SJSA1 (cell line): Measurements from ENCODE around the gene HSPB7. TPM values are rescaled to one million over a fixed set of nuclear protein-coding genes. Genes with fewer than 3 reads are reported as not detected.
"Not testable (repeated sequence)": the region's sequence is repeated elsewhere in the genome, so short reads cannot be mapped to it uniquely, and the experiment has no call there.

Source experiments
- DNase-seq, 2 experiments: peaks; one replicate each; pipeline ENCODE4 v3.0.0-alpha.2; 2015 to 2020; ENCODE audit warnings: low spot score in 2 of 2, low read depth in 1 of 2
- H3K27ac ChIP-seq: fragments of 250-450 bp; sonication (Bioruptor Pico); 2 replicates; pipeline ENCODE4 v1.5.1; 2020; ENCODE audit warnings: mild to moderate bottlenecking, moderate library complexity
- H3K27me3 ChIP-seq: fragments of 250-450 bp; sonication (Bioruptor Pico); replicated peaks from 2 replicates; pipeline ENCODE4 v1.5.1; 2020; ENCODE audit warnings: mild to moderate bottlenecking, moderate library complexity
- H3K36me3 ChIP-seq: fragments of 250-450 bp; sonication (Bioruptor Pico); 2 replicates; pipeline ENCODE4 v1.5.1; 2020; ENCODE audit warnings: mild to moderate bottlenecking
- H3K4me1 ChIP-seq: fragments of 250-450 bp; sonication (Bioruptor Pico); replicated peaks from 2 replicates; pipeline ENCODE4 v1.6.1; 2021; ENCODE audit warnings: mild to moderate bottlenecking
- H3K4me3 ChIP-seq: fragments of 250-450 bp; sonication (Bioruptor Pico); 2 replicates; pipeline ENCODE4 v1.5.1; 2020; ENCODE audit warnings: mild to moderate bottlenecking
- H3K9me3 ChIP-seq: fragments of 250-450 bp; sonication (Bioruptor Pico); replicated peaks from 2 replicates; pipeline ENCODE4 v1.5.1; 2020; ENCODE audit warnings: mild to moderate bottlenecking
- total RNA-seq: library from RNA; depleted of rRNA; stranded (reverse); fragments of >200 nt; shearing (Covaris generic); gene quantifications from 2 replicates; pipeline ENCODE4 v1.2.3, GENCODE V29; 2014

Gene HSPB7
- total RNA-seq, 1 experiment from 2014 or later: not detected

GRCh38 chr1:16041200-16041599 lies 23.4 kb upstream of the HSPB7 start:
- Histone ChIP-seq H3K36me3 (no peaks in the 10 kb centered on the region), H3K27me3 (no peaks in the 10 kb centered on the region), H3K9me3 (no peaks in the 10 kb centered on the region), H3K4me1 (no peaks in the 10 kb centered on the region), H3K27ac (no peak overlapping the region), H3K4me3 (no peak overlapping the region)
- no peak for DNase-seq

DNA sequence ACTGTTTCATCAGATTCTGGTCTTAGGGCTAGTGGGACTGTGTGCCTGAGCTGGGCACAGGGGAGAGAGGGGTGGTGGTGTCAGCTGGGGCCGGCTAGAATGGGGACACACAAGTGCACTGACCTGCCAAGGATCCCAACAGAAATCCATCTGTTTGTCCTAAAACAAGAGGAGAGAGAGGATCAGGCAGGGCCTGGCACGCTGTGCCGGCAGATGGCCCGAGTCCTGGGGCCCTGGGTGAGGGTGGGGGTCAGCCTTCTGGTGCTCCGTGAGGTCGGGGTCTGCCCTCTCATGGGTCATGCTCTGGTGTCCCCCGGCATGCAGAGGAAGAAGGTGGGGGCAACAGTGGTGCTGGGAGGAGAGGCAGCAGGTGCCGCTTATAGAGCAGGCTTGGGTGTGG lies 22.0 kb upstream of the HSPB7 start:
- not testable (repeated sequence) for H3K27ac ChIP-seq, H3K4me3 ChIP-seq, H3K4me1 ChIP-seq, DNase-seq, H3K9me3 ChIP-seq, H3K36me3 ChIP-seq, H3K27me3 ChIP-seq

- no peak overlapping the region for H3K4me3 ChIP-seq
- no peaks in the 10 kb centered on the region for H3K4me1 ChIP-seq
- no peak overlapping the region for H3K27ac ChIP-seq
- no peaks in the 10 kb centered on the region for H3K9me3 ChIP-seq
- no peaks in the 10 kb centered on the region for H3K36me3 ChIP-seq
- no peak for DNase-seq
- H3K27me3 ChIP-seq: no peaks in the 10 kb centered on the region
Measured at GRCh38 chr1:16038620-16038912, 20.7 kb upstream of the HSPB7 start.

GRCh38 chr1:16036461-16036860 lies 18.6 kb upstream of the HSPB7 start:
- not testable (repeated sequence) for H3K27me3 ChIP-seq, H3K4me1 ChIP-seq, H3K4me3 ChIP-seq, H3K36me3 ChIP-seq, H3K27ac ChIP-seq, DNase-seq, H3K9me3 ChIP-seq

- not testable (repeated sequence) for H3K27ac ChIP-seq, H3K9me3 ChIP-seq, DNase-seq, H3K36me3 ChIP-seq, H3K4me1 ChIP-seq, H3K27me3 ChIP-seq, H3K4me3 ChIP-seq
Measured at GRCh38 chr1:16033103-16033632, 15.3 kb upstream of the HSPB7 start.

GRCh38 chr1:16032388-16033102 lies 14.7 kb upstream of the HSPB7 start:
- no peaks in the 10 kb centered on the region for H3K9me3 ChIP-seq
- H3K4me1 ChIP-seq: 0 out of 2 replicates have a peak, but pooled peaks cover 5% of the 10 kb centered on the region
- H3K27me3 ChIP-seq: 0 out of 2 replicates have a peak, but pooled peaks cover 3% of the 10 kb centered on the region
- DNase-seq: peak; percentile 78 to 94
- H3K27ac ChIP-seq: no peak overlapping the region
- no peaks in the 10 kb centered on the region for H3K36me3 ChIP-seq
- H3K4me3 ChIP-seq: no peak overlapping the region

DNA sequence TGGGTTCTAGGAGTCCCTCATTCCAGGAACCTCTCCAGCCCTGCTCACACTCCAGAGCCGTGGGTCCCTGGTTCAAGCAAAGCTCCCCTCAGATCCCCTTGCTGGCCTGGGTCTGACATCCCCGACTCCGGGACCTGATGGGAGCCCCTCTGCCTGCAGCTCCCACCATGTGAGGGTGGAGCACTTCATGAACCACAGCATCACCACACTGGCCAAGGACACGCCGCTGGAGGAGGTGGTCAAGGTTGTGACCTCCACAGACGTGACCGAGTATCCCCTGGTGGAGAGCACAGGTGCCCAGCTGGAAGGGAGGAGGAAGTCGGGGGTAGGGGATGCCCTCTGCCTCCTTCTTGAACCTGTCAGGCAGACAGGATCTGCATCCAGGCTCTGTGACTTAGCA lies 13.7 kb upstream of the HSPB7 start:
- H3K4me3 ChIP-seq: no peak overlapping the region
- H3K9me3 ChIP-seq: no peaks in the 10 kb centered on the region
- H3K36me3 ChIP-seq: no peaks in the 10 kb centered on the region
- no peak for DNase-seq
- 0 out of 2 replicates have a peak, but pooled peaks cover 3% of the 10 kb centered on the region for H3K27me3 ChIP-seq
- H3K4me1 ChIP-seq: 0 out of 2 replicates have a peak, but pooled peaks cover 5% of the 10 kb centered on the region
- H3K27ac ChIP-seq: no peak overlapping the region

DNA sequence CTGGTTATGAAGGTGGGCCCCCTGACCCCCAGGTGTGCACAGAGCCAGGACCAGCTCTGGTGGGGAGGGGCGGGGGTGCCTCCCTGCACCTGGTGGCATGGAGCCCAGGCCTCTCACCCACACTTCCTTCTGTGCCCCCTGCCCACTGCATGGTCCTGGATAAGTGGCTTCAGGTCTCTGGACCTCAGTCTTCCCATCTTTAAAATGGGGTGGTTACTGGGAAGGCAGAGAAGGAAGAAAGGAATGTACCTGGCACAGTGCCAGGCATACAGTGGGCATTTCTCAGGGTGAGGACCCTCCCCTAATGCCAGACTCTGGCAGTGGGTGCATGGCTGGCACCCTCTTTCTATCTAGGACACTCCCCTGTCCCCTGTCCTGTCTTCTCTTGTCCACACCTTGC lies 11.4 kb upstream of the HSPB7 start:
- no peak for DNase-seq
- Histone ChIP-seq H3K27me3 (0 out of 2 replicates have a peak, but pooled peaks cover 3% of the 10 kb centered on the region), H3K4me1 (0 out of 2 replicates have a peak, but pooled peaks cover 5% of the 10 kb centered on the region), H3K27ac (no peak overlapping the region), H3K4me3 (no peak overlapping the region), H3K9me3 (no peaks in the 10 kb centered on the region), H3K36me3 (no peaks in the 10 kb centered on the region)

DNA sequence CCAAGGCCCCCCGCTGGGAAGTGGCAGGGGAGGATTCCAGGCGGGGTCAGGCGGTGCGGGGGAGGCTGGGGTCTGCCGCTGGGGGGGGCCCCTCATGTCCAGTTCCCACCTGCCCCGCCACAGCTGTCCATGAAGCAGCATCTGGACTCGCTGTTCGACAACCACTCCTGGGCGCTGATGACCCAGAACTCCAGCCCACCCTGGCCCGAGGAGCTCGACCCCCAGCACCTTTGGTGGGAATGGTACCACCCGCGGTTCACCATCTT lies 11.1 kb upstream of the HSPB7 start:
- H3K4me3 ChIP-seq, DNase-seq, H3K4me1 ChIP-seq: not testable (repeated sequence)

DNA sequence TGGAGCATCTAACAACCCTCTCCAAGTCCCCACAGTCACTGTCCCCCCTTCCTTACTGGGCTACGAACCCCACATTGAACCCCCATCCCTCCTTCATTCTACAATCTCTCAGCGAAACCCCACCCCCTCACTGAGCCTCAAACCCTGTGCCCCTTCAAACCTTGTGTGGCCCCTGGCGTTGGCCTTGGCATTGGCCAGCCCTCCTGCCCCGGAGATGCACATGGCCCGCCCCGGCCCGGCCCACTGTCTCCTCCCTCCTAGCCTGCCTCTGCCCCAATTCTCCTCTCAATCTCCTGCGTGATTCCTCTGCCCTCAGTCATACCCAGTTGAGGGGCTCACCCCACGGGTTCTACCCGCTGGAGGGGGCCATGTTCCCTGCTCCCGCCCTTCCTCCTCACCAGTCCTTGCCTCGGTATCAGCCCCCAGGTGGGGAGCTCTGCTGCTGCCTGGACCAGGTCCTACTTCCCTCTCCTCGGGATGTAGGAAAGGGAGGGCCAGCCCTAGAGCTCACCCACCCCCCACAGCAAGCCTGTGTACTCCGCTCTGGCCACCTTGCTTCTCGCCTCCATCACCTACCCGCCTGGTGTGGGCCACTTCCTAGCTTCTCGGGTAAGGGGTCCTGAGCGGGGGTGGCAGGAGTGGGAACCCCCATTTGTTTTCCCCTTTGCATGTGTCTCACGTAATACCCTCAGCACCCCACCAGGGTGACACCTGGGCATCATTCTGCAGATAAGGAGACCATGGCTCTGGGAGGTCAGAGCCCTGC lies 10.6 kb upstream of the HSPB7 start:
- no peaks in the 10 kb centered on the region for H3K9me3 ChIP-seq
- H3K4me1 ChIP-seq: 0 out of 2 replicates have a peak, but pooled peaks cover 5% of the 10 kb centered on the region
- H3K4me3 ChIP-seq: no peak overlapping the region
- DNase-seq: no peak
- H3K36me3 ChIP-seq: no peaks in the 10 kb centered on the region
- H3K27me3 ChIP-seq: 0 out of 2 replicates have a peak, but pooled peaks cover 3% of the 10 kb centered on the region
- no peak overlapping the region for H3K27ac ChIP-seq

More for the DNA sequence above, 11.1 kb upstream of the HSPB7 start:
- not testable (repeated sequence) for H3K27me3 ChIP-seq, H3K9me3 ChIP-seq, H3K36me3 ChIP-seq, H3K27ac ChIP-seq

DNA sequence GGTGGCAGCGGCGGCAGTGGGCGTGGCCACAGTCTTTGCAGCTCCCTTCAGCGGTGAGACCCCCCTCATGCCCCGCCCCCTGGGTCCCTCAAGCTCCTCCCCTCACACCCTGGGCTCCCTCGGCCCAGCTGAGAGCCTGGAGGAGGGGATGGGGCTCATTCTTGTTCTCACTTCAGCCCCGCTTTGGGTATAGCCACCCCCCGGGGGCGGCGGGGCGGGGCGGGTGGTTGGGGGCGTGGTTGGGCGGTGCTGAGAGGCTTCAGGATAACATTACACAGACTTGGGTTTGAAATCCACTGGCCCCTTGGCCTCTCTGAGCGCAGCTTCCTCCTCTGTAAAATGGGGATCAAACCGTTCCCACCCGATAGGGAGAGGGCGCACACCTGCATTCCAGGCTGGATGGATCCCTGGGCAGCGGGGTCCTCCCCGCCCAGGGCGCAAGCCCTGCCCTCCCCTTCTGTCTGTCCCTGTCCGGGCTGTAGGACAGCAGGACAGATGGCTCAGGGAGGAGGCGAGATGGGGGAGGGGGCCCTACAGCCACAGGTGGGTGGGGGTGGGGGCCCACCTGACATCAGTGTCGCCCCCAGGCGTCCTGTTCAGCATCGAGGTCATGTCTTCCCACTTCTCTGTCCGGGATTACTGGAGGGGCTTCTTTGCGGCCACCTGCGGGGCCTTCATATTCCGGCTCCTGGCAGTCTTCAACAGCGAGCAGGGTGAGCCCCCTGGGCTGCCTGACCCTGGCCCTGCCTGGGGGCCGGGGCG lies 9.1 kb upstream of the HSPB7 start:
- H3K9me3 ChIP-seq: no peaks in the 10 kb centered on the region
- no peak for DNase-seq
- no peaks in the 10 kb centered on the region for H3K4me1 ChIP-seq
- H3K27ac ChIP-seq: no peak overlapping the region
- no peaks in the 10 kb centered on the region for H3K36me3 ChIP-seq
- 0 out of 2 replicates have a peak, but pooled peaks cover 3% of the 10 kb centered on the region for H3K27me3 ChIP-seq
- H3K4me3 ChIP-seq: no peak overlapping the region

DNA sequence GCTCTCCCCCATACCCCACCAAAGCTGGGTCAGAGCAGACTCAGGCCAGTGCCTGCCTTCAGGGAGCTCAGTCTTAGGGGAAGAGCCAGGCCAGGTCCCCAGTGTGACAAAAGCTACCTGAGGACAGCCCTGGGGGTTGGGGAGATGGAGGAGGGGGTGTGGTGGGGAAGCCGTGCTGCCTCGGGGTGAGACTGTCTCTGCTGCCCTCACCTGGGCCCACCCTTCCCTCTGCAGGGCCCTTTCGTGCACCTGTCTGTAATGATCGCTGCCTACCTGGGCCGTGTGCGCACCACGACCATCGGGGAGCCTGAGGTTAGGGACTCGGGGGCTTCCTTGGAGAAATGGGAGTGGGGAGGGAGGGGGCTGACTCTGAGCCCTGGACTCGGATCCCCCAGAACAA lies 8.5 kb upstream of the HSPB7 start:
- H3K27me3 ChIP-seq, H3K27ac ChIP-seq, H3K4me3 ChIP-seq, H3K4me1 ChIP-seq, H3K9me3 ChIP-seq, H3K36me3 ChIP-seq, DNase-seq: not testable (repeated sequence)

DNA sequence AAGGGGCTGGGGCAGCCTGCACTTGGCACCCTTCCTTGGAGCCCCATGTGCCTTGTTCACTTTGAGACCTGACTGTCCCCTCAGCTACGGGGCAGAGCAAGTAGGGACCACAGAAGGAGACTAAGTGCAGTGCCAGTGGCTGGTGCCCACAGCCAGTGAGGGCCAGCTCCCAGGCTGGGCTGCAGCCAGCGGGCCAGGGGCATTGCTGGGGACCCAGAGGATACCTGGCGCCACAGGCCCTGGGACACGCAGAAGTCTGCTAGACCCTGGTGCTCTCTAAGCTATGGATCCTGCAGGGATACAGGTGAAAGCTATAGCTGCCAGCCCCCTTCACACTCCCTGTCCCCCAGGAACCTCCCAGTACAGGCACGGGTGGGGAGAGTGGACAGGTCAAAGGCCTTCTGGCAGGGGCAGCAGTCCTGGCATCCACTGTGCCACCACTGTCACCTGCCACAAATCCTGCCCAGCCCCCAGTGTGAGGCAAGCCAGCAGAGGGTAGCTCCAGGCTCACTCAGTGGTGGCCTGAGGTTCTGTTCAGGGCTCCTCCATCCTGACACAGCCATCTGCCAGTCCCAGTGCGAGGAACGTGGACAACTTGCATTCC lies 5.3 kb upstream of the HSPB7 start:
- Histone ChIP-seq H3K27me3 (0 out of 2 replicates have a peak, but pooled peaks cover 2% of the 10 kb centered on the region), H3K27ac (no peak overlapping the region), H3K36me3 (no peaks in the 10 kb centered on the region), H3K4me3 (no peak overlapping the region), H3K4me1 (peaks cover 5% of the 10 kb centered on the region), H3K9me3 (no peaks in the 10 kb centered on the region)
- no peak for DNase-seq
